ENCODE results near the gene STRN3.

GRCh38 chr14:30966415-30967363 is 59.5 kb downstream of the STRN3 start:
- no peak for TF ChIP-seq POLR2A (IDR thresholded peaks at IDR 0.05)
- TF ChIP-seq CTCF (IDR thresholded peaks at IDR 0.05) = no peak
- TF ChIP-seq POLR2AphosphoS5 (IDR thresholded peaks at IDR 0.05) = no peak

Data from sigmoid colon (tissue), 4 donors.